Panc1 (cell line): ENCODE data around the gene MMS22L. TPM values are rescaled to one million over a fixed set of nuclear protein-coding genes. Genes with fewer than 3 reads are reported as not detected.

Source experiments
- ATAC-seq: fragments of 200-7000 bp; cut with Tn5 transposase; 2 replicates; pipeline ENCODE4 v1.9.1; 2020; ENCODE audit warnings: mild to moderate bottlenecking, moderate library complexity
- BruUV-seq: library from RNA; stranded (reverse); fragments of 400-500 nt; replicated peaks from 2 replicates; lab custom pipeline; 2021; lab: Mats Ljungman, UMichigan
- CTCF ChIA-PET: fragments of 300-600 bp; sonication (Branson Sonifier 250); formaldehyde crosslinking; loops from one replicate; lab custom pipeline; 2022; ENCODE audit warnings: antibody characterized with exemption; lab: Charles Lee
- POLR2A ChIA-PET: fragments of 300-600 bp; sonication (Branson Sonifier 250); formaldehyde crosslinking; loops from one replicate; lab custom pipeline; 2022; ENCODE audit warnings: antibody characterized with exemption; lab: Charles Lee
- DNase-seq: peaks from one replicate; pipeline ENCODE4 v3.0.0-alpha.2; 2010; ENCODE audit warnings: low read depth, low spot score
- H3K27ac ChIP-seq: 2 replicates; pipeline ENCODE4 v1.5.1; 2011; ENCODE audit warnings: mild to moderate bottlenecking, low read length, inconsistent platforms
- H3K27me3 ChIP-seq: fragments of 200-500 bp; sonication (Bioruptor generic); 2 replicates; pipeline ENCODE4 v1.6.0; 2014; ENCODE audit warnings: low read length, inconsistent platforms; ENCODE audit not compliant: control insufficient read depth, insufficient read depth
- H3K36me3 ChIP-seq: fragments of 200-500 bp; sonication (Bioruptor generic); 2 replicates; pipeline ENCODE4 v1.5.1; 2014; ENCODE audit warnings: inconsistent platforms, mild to moderate bottlenecking, low read length, moderate library complexity; ENCODE audit not compliant: control insufficient read depth, insufficient read depth
- H3K4me1 ChIP-seq: 2 replicates; pipeline ENCODE4 v1.5.1; 2011; ENCODE audit warnings: inconsistent platforms, mild to moderate bottlenecking, low read length, moderate library complexity; ENCODE audit not compliant: control insufficient read depth, insufficient read depth
- H3K4me3 ChIP-seq, 2 experiments: 2 replicates each; pipeline ENCODE4 v1.5.1; 2011 to 2012; ENCODE audit warnings: low read depth in 2 of 2, low read length in 2 of 2, mild to moderate bottlenecking in 2 of 2, inconsistent platforms in 1 of 2, moderate library complexity in 1 of 2
- H3K9me3 ChIP-seq: fragments of 200-500 bp; sonication (Bioruptor generic); 2 replicates; pipeline ENCODE4 v1.5.1; 2014; ENCODE audit warnings: low read depth, mild to moderate bottlenecking, inconsistent platforms, low read length, moderate library complexity; ENCODE audit not compliant: control insufficient read depth, insufficient read depth
- CTCF ChIP-seq: fragments of 450-650 bp; IDR thresholded peaks from 2 replicates; pipeline ENCODE4 v1.5.1; 2017; ENCODE audit warnings: mild to moderate bottlenecking
- POLR2AphosphoS5 ChIP-seq: IDR thresholded peaks from 2 replicates; pipeline ENCODE4 v1.6.1; 2012; ENCODE audit warnings: mild to moderate bottlenecking, low read depth, low read length, moderate library complexity
- REST ChIP-seq, 2 experiments: IDR thresholded peaks; 2 replicates each; pipeline ENCODE4 v1.6.1; 2011 to 2012; ENCODE audit warnings: low read depth in 2 of 2, control low read depth in 1 of 2, low read length in 1 of 2, mild to moderate bottlenecking in 1 of 2, moderate library complexity in 1 of 2; ENCODE audit not compliant: insufficient read depth in 1 of 2
- SIN3A ChIP-seq: IDR thresholded peaks from 2 replicates; pipeline ENCODE4 v1.6.1; 2012; ENCODE audit warnings: low read depth, mild to moderate bottlenecking, low read length, moderate library complexity, borderline replicate concordance; ENCODE audit not compliant: insufficient read depth
- TCF7L2 ChIP-seq: IDR thresholded peaks from 2 replicates; pipeline ENCODE4 v1.6.1; 2011; ENCODE audit warnings: mild to moderate bottlenecking, low read depth, low read length, inconsistent platforms
- in situ Hi-C: cut with HindIII; loops from 2 replicates; pipeline ENCODE4 v1.10.0; 2016; ENCODE audit warnings: low sequenced_read_pairs, low pct_unique_long_range_greater_than_20kb
- intact Hi-C: fragments of 100-400 bp; cut with micrococcal nuclease; formaldehyde crosslinking; loops from one replicate; pipeline ENCODE4 v1.10.0; 2022; ENCODE audit not compliant: unreplicated experiment
- total RNA-seq: library from RNA; stranded (reverse); gene quantifications from one replicate; pipeline ENCODE4 v1.2.1, GENCODE V29; 2021; ENCODE audit not compliant: unreplicated experiment

MMS22L gene
- total RNA-seq, 1 experiment from 2014 or later = 28.5 TPM

- in situ Hi-C loops = no loop called here
- Histone ChIP-seq H3K4me1 (no peaks in the 10 kb centered on the region; the same call in 1 of the 2 replicates), H3K4me3 (no peak overlapping the region), H3K9me3 (no peaks in the 10 kb centered on the region), H3K36me3 (no peaks in the 10 kb centered on the region), H3K27ac (no peak overlapping the region), H3K27me3 (no peaks in the 10 kb centered on the region)
- DNase-seq (no peak), ATAC-seq (no peak)
- TF ChIP-seq REST (IDR thresholded peaks at IDR 0.05; ENCODE audit: insufficient read depth in 1 of 2, low read depth in 2 of 2, low read length in 1 of 2) = no peak
- no peak for TF ChIP-seq POLR2AphosphoS5
- TF ChIP-seq CTCF = no peak
- TF ChIP-seq SIN3A = no peak
- TF ChIP-seq TCF7L2 = no peak
- intact Hi-C loops = no loop called here
- ChIA-PET POLR2A (no interaction called here), CTCF (no interaction called here)
- BruUV-seq = no TSS peak
Measured at GRCh38 chr6:97198046-97198565, 84.9 kb downstream of the MMS22L start.

GRCh38 chr6:97195117-97195516 is 87.9 kb downstream of the MMS22L start:
- BruUV-seq = no TSS peak
- Histone ChIP-seq H3K4me1 (no peaks in the 10 kb centered on the region), H3K27ac (no peak overlapping the region), H3K27me3 (no peaks in the 10 kb centered on the region), H3K4me3 (no peak overlapping the region), H3K36me3 (no peaks in the 10 kb centered on the region), H3K9me3 (no peaks in the 10 kb centered on the region)
- intact Hi-C loops (no loop called here), in situ Hi-C loops (no loop called here)
- CTCF ChIA-PET = no interaction called here
- ATAC-seq (no peak), DNase-seq (no peak)
- TF ChIP-seq TCF7L2 = no peak
- TF ChIP-seq SIN3A = no peak
- no peak for TF ChIP-seq CTCF
- no peak for TF ChIP-seq POLR2AphosphoS5
- no peak for TF ChIP-seq REST (IDR thresholded peaks at IDR 0.05; ENCODE audit: insufficient read depth in 1 of 2, low read depth in 2 of 2, low read length in 1 of 2)
- POLR2A ChIA-PET = no interaction called here
